ENCODE results near the gene CNIH4.
"Not testable (repeated sequence)": the region's sequence is repeated elsewhere in the genome, so short reads cannot be mapped to it uniquely, and the experiment has no call there.

GRCh38 chr1:224428713-224429112 lies 72.0 kb downstream of the CNIH4 start:
- TF ChIP-seq, protein P1, sequence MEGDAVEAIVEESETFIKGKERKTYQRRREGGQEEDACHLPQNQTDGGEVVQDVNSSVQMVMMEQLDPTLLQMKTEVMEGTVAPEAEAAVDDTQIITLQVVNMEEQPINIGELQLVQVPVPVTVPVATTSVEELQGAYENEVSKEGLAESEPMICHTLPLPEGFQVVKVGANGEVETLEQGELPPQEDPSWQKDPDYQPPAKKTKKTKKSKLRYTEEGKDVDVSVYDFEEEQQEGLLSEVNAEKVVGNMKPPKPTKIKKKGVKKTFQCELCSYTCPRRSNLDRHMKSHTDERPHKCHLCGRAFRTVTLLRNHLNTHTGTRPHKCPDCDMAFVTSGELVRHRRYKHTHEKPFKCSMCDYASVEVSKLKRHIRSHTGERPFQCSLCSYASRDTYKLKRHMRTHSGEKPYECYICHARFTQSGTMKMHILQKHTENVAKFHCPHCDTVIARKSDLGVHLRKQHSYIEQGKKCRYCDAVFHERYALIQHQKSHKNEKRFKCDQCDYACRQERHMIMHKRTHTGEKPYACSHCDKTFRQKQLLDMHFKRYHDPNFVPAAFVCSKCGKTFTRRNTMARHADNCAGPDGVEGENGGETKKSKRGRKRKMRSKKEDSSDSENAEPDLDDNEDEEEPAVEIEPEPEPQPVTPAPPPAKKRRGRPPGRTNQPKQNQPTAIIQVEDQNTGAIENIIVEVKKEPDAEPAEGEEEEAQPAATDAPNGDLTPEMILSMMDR (conservative IDR thresholded peaks at IDR 0.05): not testable (repeated sequence)
- not testable (repeated sequence) for TF ChIP-seq EZH2 (IDR thresholded peaks at IDR 0.05; ENCODE audit: low read depth)

All from PC-9 (cell line).